ENCODE data around the gene FAM8A1. TPM values are rescaled to one million over a fixed set of nuclear protein-coding genes. Genes with fewer than 3 reads are reported as not detected.
"Not testable (repeated sequence)": the region's sequence is repeated elsewhere in the genome, so short reads cannot be mapped to it uniquely, and the experiment has no call there.

The FAM8A1 gene
- total RNA-seq, 3 donors from 2014 or later, result 27.9 to 39.4 (median 33.8) TPM

GRCh38 chr6:17583811-17584210 lies 16.3 kb upstream of the FAM8A1 start:
- Histone ChIP-seq H3K4me1 (no peaks in the 10 kb centered on the region), H3K36me3 (no peaks in the 10 kb centered on the region), H3K4me3 (peak overlapping the region in 1 of 3 donors; percentile 27), H3K27me3 (no peaks in the 10 kb centered on the region), H3K27ac (peak overlapping the region; percentile 60 to 62), H3K9me3 (no peaks in the 10 kb centered on the region)
- TF ChIP-seq POLR2AphosphoS5 (IDR thresholded peaks at IDR 0.05), result no peak
- no peak for TF ChIP-seq CTCF (IDR thresholded peaks at IDR 0.05)
- intact Hi-C loops (cut with DNase I; ENCODE audit: low total_unique reads), result loop anchor here (10.0 kb wide), 1 partner anchor 429 kb away; no protein-coding TSS in a partner anchor
- DNase-seq (ENCODE audit: low spot score in 2 of 2), result no peak

GRCh38 chr6:17584241-17584803 lies 15.8 kb upstream of the FAM8A1 start:
- DNase-seq (ENCODE audit: low spot score in 2 of 2), result no peak
- no peaks in the 10 kb centered on the region for H3K36me3 ChIP-seq
- no peaks in the 10 kb centered on the region for H3K9me3 ChIP-seq
- peak; percentile 68 to 94 (median 88) for TF ChIP-seq CTCF (IDR thresholded peaks at IDR 0.05)
- TF ChIP-seq POLR2AphosphoS5 (IDR thresholded peaks at IDR 0.05), result no peak
- intact Hi-C loops (cut with DNase I; ENCODE audit: low total_unique reads), result loop anchor here (10.0 kb wide), 1 partner anchor 430 kb away; no protein-coding TSS in a partner anchor
- H3K4me3 ChIP-seq, result peak overlapping the region in 2 of 3 donors; percentile 16 to 27
- no peaks in the 10 kb centered on the region for H3K4me1 ChIP-seq
- peak overlapping the region; percentile 60 to 62 for H3K27ac ChIP-seq
- no peaks in the 10 kb centered on the region for H3K27me3 ChIP-seq

- no peak for DNase-seq (ENCODE audit: low spot score in 2 of 2)
- Histone ChIP-seq H3K9me3 (no peaks in the 10 kb centered on the region), H3K4me1 (no peaks in the 10 kb centered on the region), H3K27ac (no peak overlapping the region), H3K4me3 (no peak overlapping the region), H3K36me3 (no peaks in the 10 kb centered on the region), H3K27me3 (no peaks in the 10 kb centered on the region)
- intact Hi-C loops (cut with DNase I; ENCODE audit: low total_unique reads), result loop anchor here (2.0 to 10.0 kb wide), 2 partner anchors 35 to 431 kb away; no protein-coding TSS in a partner anchor
- no peak for TF ChIP-seq POLR2A (IDR thresholded peaks at IDR 0.05)
- TF ChIP-seq POLR2AphosphoS5 (IDR thresholded peaks at IDR 0.05), result no peak
- no peak for TF ChIP-seq CTCF (IDR thresholded peaks at IDR 0.05)
These were observed 14.2 kb upstream of the FAM8A1 start for GRCh38 chr6:17585766-17586490.

DNA sequence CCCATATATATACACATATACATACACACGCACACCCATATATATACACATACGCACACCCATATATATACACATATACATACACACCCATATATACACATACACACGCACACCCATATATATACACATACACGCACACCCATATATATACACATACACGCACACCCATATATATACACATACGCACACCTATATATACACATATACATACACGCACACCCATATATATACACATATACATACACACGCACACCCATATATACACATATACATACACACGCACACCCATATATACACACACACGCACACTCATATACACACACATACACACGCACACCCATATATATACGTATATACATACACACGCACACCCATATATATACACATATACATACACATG lies 13.5 kb upstream of the FAM8A1 start:
- H3K4me3 ChIP-seq; H3K27ac ChIP-seq; H3K36me3 ChIP-seq; H3K27me3 ChIP-seq; DNase-seq (ENCODE audit: low spot score in 2 of 2); H3K4me1 ChIP-seq; H3K9me3 ChIP-seq: not testable (repeated sequence)
- intact Hi-C loops (cut with DNase I; ENCODE audit: low total_unique reads), result loop anchor here (2.0 to 10.0 kb wide), 2 partner anchors 34 to 432 kb away; no protein-coding TSS in a partner anchor

- Histone ChIP-seq H3K4me1 (no peaks in the 10 kb centered on the region), H3K36me3 (no peaks in the 10 kb centered on the region), H3K9me3 (no peaks in the 10 kb centered on the region), H3K27me3 (no peaks in the 10 kb centered on the region), H3K27ac (no peak overlapping the region), H3K4me3 (no peak overlapping the region)
- DNase-seq (ENCODE audit: low spot score in 2 of 2), result no peak
- intact Hi-C loops (cut with DNase I; ENCODE audit: low total_unique reads), result loop anchor here (10.0 kb wide), 1 partner anchor 433 kb away; no protein-coding TSS in a partner anchor
- TF ChIP-seq POLR2AphosphoS5 (IDR thresholded peaks at IDR 0.05) (no peak), CTCF (IDR thresholded peaks at IDR 0.05) (no peak), POLR2A (IDR thresholded peaks at IDR 0.05) (no peak)
These were observed 12.1 kb upstream of the FAM8A1 start for GRCh38 chr6:17588011-17588410.
